HUES64 (cell line): ENCODE measurements around the gene C7.

ENCODE experiments used
- H3K27ac ChIP-seq: 2 replicates; pipeline ENCODE4 v1.7.0; 2013; ENCODE audit warnings: low read depth, low read length, inconsistent platforms
- H3K27me3 ChIP-seq: 2 replicates; pipeline ENCODE4 v1.6.1; 2013; ENCODE audit warnings: mild to moderate bottlenecking, low read length; ENCODE audit not compliant: insufficient read depth
- H3K36me3 ChIP-seq: 2 replicates; pipeline ENCODE4 v1.6.1; 2013; ENCODE audit warnings: mild to moderate bottlenecking, low read length; ENCODE audit not compliant: insufficient read depth
- H3K4me1 ChIP-seq: 2 replicates; pipeline ENCODE4 v1.6.1; 2013; ENCODE audit warnings: mild to moderate bottlenecking, low read length, moderate library complexity; ENCODE audit not compliant: insufficient read depth
- H3K4me3 ChIP-seq: 2 replicates; pipeline ENCODE4 v1.5.1; 2013; ENCODE audit warnings: mild to moderate bottlenecking, low read length, moderate library complexity
- H3K9ac ChIP-seq: 2 replicates; pipeline ENCODE4 v1.6.1; 2013; ENCODE audit warnings: mild to moderate bottlenecking, low read depth, low read length
- H3K9me3 ChIP-seq: 2 replicates; pipeline ENCODE4 v1.6.1; 2013; ENCODE audit warnings: low read depth, low read length; ENCODE audit not compliant: insufficient read depth
- WGBS: fragments of 150-250, 120-280 bp; methylation state at CpG from one replicate; pipeline ENCODE4 v1.1.7; 2013; ENCODE audit warnings: missing lambda C conversion rate; 5-methylcytosine and 5-hydroxymethylcytosine counted together

Gene C7

GRCh38 chr5:40928886-40929448 is 19.7 kb downstream of the C7 start:
- Histone ChIP-seq H3K9me3 (peaks cover 32% of the 10 kb centered on the region), H3K27ac (no peak overlapping the region), H3K4me3 (no peak overlapping the region), H3K9ac (no peak overlapping the region), H3K36me3 (no peaks in the 10 kb centered on the region), H3K4me1 (peaks cover 25% of the 10 kb centered on the region), H3K27me3 (no peaks in the 10 kb centered on the region)
- WGBS = 37% methylated on average over 1 of the region's 2 CpGs

GRCh38 chr5:40932766-40933165 is 23.5 kb downstream of the C7 start:
- no peak overlapping the region for H3K4me3 ChIP-seq
- no peaks in the 10 kb centered on the region for H3K9me3 ChIP-seq
- WGBS = 42% methylated on average over 2 of the region's 2 CpGs
- no peaks in the 10 kb centered on the region for H3K36me3 ChIP-seq
- H3K4me1 ChIP-seq = peaks cover 31% of the 10 kb centered on the region
- peak overlapping the region; percentile 3; the same call in 1 of the 2 replicates for H3K27ac ChIP-seq
- no peak overlapping the region for H3K9ac ChIP-seq
- H3K27me3 ChIP-seq = no peaks in the 10 kb centered on the region

GRCh38 chr5:40937075-40937474 is 27.8 kb downstream of the C7 start:
- Histone ChIP-seq H3K4me3 (no peak overlapping the region), H3K4me1 (peaks cover 24% of the 10 kb centered on the region; the same call in 1 of the 2 replicates), H3K9me3 (no peaks in the 10 kb centered on the region), H3K9ac (no peak overlapping the region), H3K27me3 (no peaks in the 10 kb centered on the region), H3K36me3 (no peaks in the 10 kb centered on the region), H3K27ac (no peak overlapping the region)
- WGBS = 92% methylated on average over 1 of the region's 1 CpG

GRCh38 chr5:40939753-40940152 is 30.5 kb downstream of the C7 start:
- Histone ChIP-seq H3K9ac (no peak overlapping the region), H3K27me3 (no peaks in the 10 kb centered on the region), H3K27ac (no peak overlapping the region), H3K4me1 (no peaks in the 10 kb centered on the region; the same call in 1 of the 2 replicates), H3K36me3 (no peaks in the 10 kb centered on the region), H3K4me3 (no peak overlapping the region), H3K9me3 (no peaks in the 10 kb centered on the region)
- whole genome bisulfite sequencing = 85% methylated on average over 6 of the region's 6 CpGs

GRCh38 chr5:40945111-40945510 is 35.8 kb downstream of the C7 start:
- Histone ChIP-seq H3K27ac (no peak overlapping the region), H3K36me3 (no peaks in the 10 kb centered on the region), H3K9me3 (no peaks in the 10 kb centered on the region), H3K4me3 (no peak overlapping the region), H3K9ac (no peak overlapping the region), H3K4me1 (no peaks in the 10 kb centered on the region), H3K27me3 (no peaks in the 10 kb centered on the region)
- WGBS = 100% methylated on average over 5 of the region's 5 CpGs

- WGBS = 92% methylated on average over 4 of the region's 5 CpGs
- Histone ChIP-seq H3K4me3 (no peak overlapping the region), H3K36me3 (no peaks in the 10 kb centered on the region), H3K9ac (no peak overlapping the region), H3K9me3 (peaks cover 4% of the 10 kb centered on the region; the same call in 1 of the 2 replicates), H3K27me3 (no peaks in the 10 kb centered on the region), H3K27ac (no peak overlapping the region), H3K4me1 (peaks cover 5% of the 10 kb centered on the region; the same call in 1 of the 2 replicates)
Observed at GRCh38 chr5:40955313-40955712, 46.0 kb downstream of the C7 start.

GRCh38 chr5:40957048-40957447 is 47.8 kb downstream of the C7 start:
- H3K27me3 ChIP-seq = no peaks in the 10 kb centered on the region
- 93% methylated on average over 3 of the region's 3 CpGs for WGBS
- no peak overlapping the region for H3K4me3 ChIP-seq
- H3K9me3 ChIP-seq = peaks cover 4% of the 10 kb centered on the region; the same call in 1 of the 2 replicates
- H3K4me1 ChIP-seq = peaks cover 5% of the 10 kb centered on the region; the same call in 1 of the 2 replicates
- H3K36me3 ChIP-seq = no peaks in the 10 kb centered on the region
- H3K9ac ChIP-seq = no peak overlapping the region
- H3K27ac ChIP-seq = no peak overlapping the region

GRCh38 chr5:40958811-40959210 is 49.5 kb downstream of the C7 start:
- no peaks in the 10 kb centered on the region for H3K27me3 ChIP-seq
- no peak overlapping the region for H3K4me3 ChIP-seq
- H3K9me3 ChIP-seq = peaks cover 4% of the 10 kb centered on the region; the same call in 1 of the 2 replicates
- no peak overlapping the region for H3K27ac ChIP-seq
- H3K4me1 ChIP-seq = peaks cover 5% of the 10 kb centered on the region; the same call in 1 of the 2 replicates
- no peak overlapping the region for H3K9ac ChIP-seq
- WGBS = 100% methylated on average over 2 of the region's 5 CpGs
- H3K36me3 ChIP-seq = no peaks in the 10 kb centered on the region

- H3K4me1 ChIP-seq = peaks cover 5% of the 10 kb centered on the region; the same call in 1 of the 2 replicates
- 89% methylated on average over 1 of the region's 1 CpG for WGBS
Observed at GRCh38 chr5:40960037-40960436, 50.7 kb downstream of the C7 start.

GRCh38 chr5:40962207-40962955 is 53.1 kb downstream of the C7 start:
- no peak overlapping the region for H3K4me3 ChIP-seq
- no peak overlapping the region for H3K27ac ChIP-seq
- no peaks in the 10 kb centered on the region for H3K27me3 ChIP-seq
- WGBS = 92% methylated on average over 3 of the region's 4 CpGs
- H3K9me3 ChIP-seq = peaks cover 4% of the 10 kb centered on the region; the same call in 1 of the 2 replicates
- no peaks in the 10 kb centered on the region for H3K4me1 ChIP-seq
- no peak overlapping the region for H3K9ac ChIP-seq
- no peaks in the 10 kb centered on the region for H3K36me3 ChIP-seq

More at GRCh38 chr5:40960037-40960436, 50.7 kb downstream of the C7 start:
- Histone ChIP-seq H3K9ac (no peak overlapping the region), H3K27me3 (no peaks in the 10 kb centered on the region), H3K4me3 (no peak overlapping the region), H3K36me3 (no peaks in the 10 kb centered on the region), H3K27ac (no peak overlapping the region), H3K9me3 (peaks cover 4% of the 10 kb centered on the region; the same call in 1 of the 2 replicates)

- Histone ChIP-seq H3K4me1 (peaks cover 6% of the 10 kb centered on the region; the same call in 1 of the 2 replicates), H3K36me3 (no peaks in the 10 kb centered on the region), H3K27ac (no peak overlapping the region), H3K4me3 (no peak overlapping the region), H3K27me3 (no peaks in the 10 kb centered on the region), H3K9me3 (no peaks in the 10 kb centered on the region), H3K9ac (no peak overlapping the region)
- 94% methylated on average over 2 of the region's 2 CpGs for WGBS
Observed at GRCh38 chr5:40972434-40972833, 63.1 kb downstream of the C7 start.
